HepG2 (cell line): ENCODE measurements around the gene EPM2A. TPM values are rescaled to one million over a fixed set of nuclear protein-coding genes. Genes with fewer than 3 reads are reported as not detected.

Experiments used
- AGO2 ChIP-seq: fragments of 200-400 bp; formaldehyde crosslinking; optimal IDR thresholded peaks from 2 replicates; pipeline ENCODE3; 2017; ENCODE audit warnings: mild to moderate bottlenecking, low read depth, low read length, moderate library complexity
- ARID5B ChIP-seq: IDR thresholded peaks from 2 replicates; pipeline ENCODE4 v1.4.0; 2020; ENCODE audit warnings: mild to moderate bottlenecking, missing genetic modification reagents
- BCL6 ChIP-seq: IDR thresholded peaks from 2 replicates; pipeline ENCODE4 v1.6.1; 2016; ENCODE audit warnings: missing genetic modification reagents, missing compliant biosample characterization
- CBX5 ChIP-seq: sonication (generic); formaldehyde crosslinking; IDR thresholded peaks from 2 replicates; pipeline ENCODE4 v1.4.0; 2020; ENCODE audit warnings: missing genetic modification reagents, borderline replicate concordance
- CREM ChIP-seq, 2 experiments: sonication (generic) in 1 of 2; formaldehyde crosslinking in 1 of 2; IDR thresholded peaks; 2 replicates each; pipeline versions ENCODE4 v1.4.0 to v1.6.1; 2016 to 2020; ENCODE audit warnings: antibody characterized with exemption in 1 of 2, mild to moderate bottlenecking in 1 of 2, missing genetic modification reagents in 1 of 2
- DRAP1 ChIP-seq: IDR thresholded peaks from 2 replicates; pipeline ENCODE4 v1.6.1; 2016; ENCODE audit warnings: missing genetic modification reagents, missing compliant biosample characterization
- FOSL1 ChIP-seq: sonication (generic); formaldehyde crosslinking; IDR thresholded peaks from 2 replicates; pipeline ENCODE4 v1.9.0; 2021; ENCODE audit warnings: missing genetic modification reagents, borderline replicate concordance
- FOXA1 ChIP-seq, 2 experiments: fragments of 450-650 bp in 1 of 2; sonication (generic) in 1 of 2; formaldehyde crosslinking in 1 of 2; IDR thresholded peaks; 2 replicates each; pipeline versions ENCODE4 v1.4.0 to v1.6.1; 2016 to 2020; ENCODE audit warnings: missing genetic modification reagents in 1 of 2
- FOXA3 ChIP-seq: IDR thresholded peaks from 2 replicates; pipeline ENCODE4 v1.6.1; 2016; ENCODE audit warnings: missing genetic modification reagents, missing compliant biosample characterization
- GATAD2A ChIP-seq: IDR thresholded peaks from 2 replicates; pipeline ENCODE4 v1.6.1; 2016
- HHEX ChIP-seq: IDR thresholded peaks from 2 replicates; pipeline ENCODE4 v1.6.1; 2016; ENCODE audit warnings: control low read depth
- MXD1 ChIP-seq: sonication (generic); formaldehyde crosslinking; IDR thresholded peaks from 2 replicates; pipeline ENCODE4 v1.4.0; 2020; ENCODE audit warnings: mild to moderate bottlenecking, missing genetic modification reagents
- PRDM15 ChIP-seq: sonication (generic); formaldehyde crosslinking; IDR thresholded peaks from 2 replicates; pipeline ENCODE4 v1.4.0; 2020; ENCODE audit warnings: missing genetic modification reagents
- SNAPC2 ChIP-seq: sonication (generic); formaldehyde crosslinking; IDR thresholded peaks from 2 replicates; pipeline ENCODE4 v1.8.1; 2022; ENCODE audit warnings: mild to moderate bottlenecking, missing genetic modification reagents
- ZNF12 ChIP-seq: sonication (generic); formaldehyde crosslinking; IDR thresholded peaks from 2 replicates; pipeline ENCODE4 v1.5.0; 2020; ENCODE audit warnings: missing genetic modification reagents
- ZNF24 ChIP-seq: fragments of 450-650 bp; IDR thresholded peaks from 2 replicates; pipeline ENCODE4 v1.6.1; 2017; ENCODE audit warnings: antibody characterized with exemption, mild to moderate bottlenecking
- ZNF276 ChIP-seq: sonication (generic); formaldehyde crosslinking; IDR thresholded peaks from 2 replicates; pipeline ENCODE4 v1.4.0; 2020; ENCODE audit warnings: mild to moderate bottlenecking, low read depth, missing genetic modification reagents
- ZNF547 ChIP-seq: sonication (generic); formaldehyde crosslinking; IDR thresholded peaks from 2 replicates; pipeline ENCODE4 v1.5.1; 2020; ENCODE audit warnings: mild to moderate bottlenecking, missing genetic modification reagents
- ZNF570 ChIP-seq: sonication (generic); formaldehyde crosslinking; IDR thresholded peaks from 2 replicates; pipeline ENCODE4 v1.4.0; 2020; ENCODE audit warnings: mild to moderate bottlenecking, missing genetic modification reagents, borderline replicate concordance
- ZNF792 ChIP-seq: IDR thresholded peaks from 2 replicates; pipeline ENCODE4 v1.6.1; 2016
- ZNF879 ChIP-seq: sonication (generic); formaldehyde crosslinking; IDR thresholded peaks from 2 replicates; pipeline ENCODE4 v1.8.1; 2023; ENCODE audit warnings: missing genetic modification reagents
- ZSCAN20 ChIP-seq: sonication (generic); formaldehyde crosslinking; IDR thresholded peaks from 2 replicates; pipeline ENCODE4 v1.4.0; 2020; ENCODE audit warnings: missing genetic modification reagents, mild to moderate bottlenecking, borderline replicate concordance
- polyA plus RNA-seq, 8 experiments: library from polyadenylated mRNA; depleted of rRNA in 3 of 8; stranded (reverse) in 7 of 8; unstranded in 1 of 8; fragments of >200 nt; fragmentation: Illumina TruSeq in 4 of 8; extraction: Trizol in 4 of 8; gene quantifications; 2 replicates each; pipeline versions ENCODE4 v1.2.1 to v1.2.3, GENCODE V29; 2011 to 2016; ENCODE audit warnings: low read depth in 4 of 8, missing spikeins in 1 of 8, mixed read lengths in 1 of 8; ENCODE audit not compliant: insufficient read depth in 1 of 8
- total RNA-seq, 5 experiments: library from RNA; depleted of rRNA; stranded (reverse); fragments of >200 nt; fragmentation: Illumina TruSeq; extraction: Trizol; gene quantifications; 2 replicates each; pipeline ENCODE4 v1.2.3, GENCODE V29; 2016; ENCODE audit warnings: low read depth in 1 of 5

EPM2A gene
- total and polyA plus RNA-seq, 2 of the 13 experiments (the other 11 are each of a cell fraction or from before 2014, with no cell fraction given), result 4.6 to 9.2 TPM

- TF ChIP-seq ARID5B (CRISPR knock-in tag) (peak; percentile 60), ZNF879 (no peak), ZNF570 (CRISPR knock-in tag) (no peak), HHEX (no peak), ZNF12 (no peak), AGO2 (no peak), FOXA3 (CRISPR knock-in tag) (peak; percentile 58), BCL6 (CRISPR knock-in tag) (0 out of 2 replicates have a peak, but pooled peaks have one; percentile 32), FOSL1 (no peak), CREM (IDR thresholded peaks at IDR 0.05) (no peak), CREM (CRISPR knock-in tag; IDR thresholded peaks at IDR 0.05) (no peak), ZNF276 (CRISPR knock-in tag) (no peak), ZSCAN20 (CRISPR knock-in tag) (no peak), DRAP1 (CRISPR knock-in tag) (no peak), GATAD2A (CRISPR knock-in tag) (no peak), SNAPC2 (CRISPR knock-in tag) (no peak), FOXA1 (IDR thresholded peaks at IDR 0.05) (no peak), FOXA1 (CRISPR knock-in tag; IDR thresholded peaks at IDR 0.05) (0 out of 2 replicates have a peak, but pooled peaks have one; percentile 42), CBX5 (CRISPR knock-in tag) (no peak), ZNF24 (no peak), ZNF547 (no peak), ZNF792 (CRISPR knock-in tag) (no peak), MXD1 (CRISPR knock-in tag) (no peak), PRDM15 (0 out of 2 replicates have a peak, but pooled peaks have one; percentile 35)
Observed at GRCh38 chr6:145763742-145764141, 28.4 kb upstream of the EPM2A start (continued).
